ENCODE results near the gene PRKCB. TPM values are rescaled to one million over a fixed set of nuclear protein-coding genes. Genes with fewer than 3 reads are reported as not detected.

The PRKCB gene
- total and polyA plus RNA-seq, 4 donors: 1.6 to 9.4 (median 4.0) TPM

DNA sequence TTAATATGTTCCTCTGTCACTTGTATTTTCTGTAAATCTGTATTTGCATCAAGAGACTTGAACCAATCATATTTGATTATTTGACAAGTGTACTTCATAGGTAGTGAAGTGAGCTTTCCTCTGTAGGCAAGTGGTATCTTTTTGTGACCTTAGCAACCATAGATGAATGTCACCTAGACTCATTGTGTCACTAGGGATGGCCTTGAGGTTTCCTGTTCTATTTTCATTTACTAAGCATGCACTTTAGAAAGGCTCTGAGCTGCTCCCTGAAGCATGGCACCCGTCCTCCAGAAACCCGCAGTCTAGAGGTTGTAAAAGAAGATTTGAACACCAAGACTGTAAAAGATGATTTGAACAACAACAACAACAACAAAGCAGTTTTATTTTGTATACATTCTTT lies 151.7 kb downstream of the PRKCB start:
- Histone ChIP-seq H3K27me3 (ENCODE audit: control insufficient read depth in 4 of 4, insufficient read depth in 4 of 4, low read length in 3 of 4) (peaks cover 0 to 4% (median 0%) of the 10 kb centered on the region in 4 donors), H3K9ac (ENCODE audit: low read depth in 1 of 2, low read length in 2 of 2) (no peak overlapping the region), H3K36me3 (ENCODE audit: control insufficient read depth in 4 of 4, insufficient read depth in 3 of 4, low read depth in 1 of 4, low read length in 3 of 4) (no peaks in the 10 kb centered on the region), H3K4me1 (ENCODE audit: control insufficient read depth in 4 of 4, insufficient read depth in 4 of 4, low read length in 3 of 4) (no peaks in the 10 kb centered on the region), H3K27ac (ENCODE audit: low read depth in 1 of 2, low read length in 2 of 2) (no peak overlapping the region), H3K4me3 (ENCODE audit: low read depth in 1 of 3, low read length in 3 of 3) (no peak overlapping the region), H3K9me3 (ENCODE audit: control insufficient read depth in 4 of 4, low read length in 3 of 4) (no peaks in the 10 kb centered on the region)
- no peak for DNase-seq (ENCODE audit: low spot score)
- TF ChIP-seq SP1 (IDR thresholded peaks at IDR 0.05) (no peak), RAD21 (IDR thresholded peaks at IDR 0.05) (no peak), YY1 (IDR thresholded peaks at IDR 0.05) (no peak), TAF1 (conservative IDR thresholded peaks at IDR 0.05) (no peak), HNF4A (conservative IDR thresholded peaks at IDR 0.05) (no peak), GABPA (IDR thresholded peaks at IDR 0.05 in 1 of 2, conservative IDR thresholded peaks at IDR 0.05 in 1 of 2) (no peak), EGR1 (IDR thresholded peaks at IDR 0.05; ENCODE audit: low read depth in 2 of 2) (no peak), FOXA1 (IDR thresholded peaks at IDR 0.05) (no peak), HNF4G (IDR thresholded peaks at IDR 0.05) (no peak)
- TF ChIP-seq, protein P1, sequence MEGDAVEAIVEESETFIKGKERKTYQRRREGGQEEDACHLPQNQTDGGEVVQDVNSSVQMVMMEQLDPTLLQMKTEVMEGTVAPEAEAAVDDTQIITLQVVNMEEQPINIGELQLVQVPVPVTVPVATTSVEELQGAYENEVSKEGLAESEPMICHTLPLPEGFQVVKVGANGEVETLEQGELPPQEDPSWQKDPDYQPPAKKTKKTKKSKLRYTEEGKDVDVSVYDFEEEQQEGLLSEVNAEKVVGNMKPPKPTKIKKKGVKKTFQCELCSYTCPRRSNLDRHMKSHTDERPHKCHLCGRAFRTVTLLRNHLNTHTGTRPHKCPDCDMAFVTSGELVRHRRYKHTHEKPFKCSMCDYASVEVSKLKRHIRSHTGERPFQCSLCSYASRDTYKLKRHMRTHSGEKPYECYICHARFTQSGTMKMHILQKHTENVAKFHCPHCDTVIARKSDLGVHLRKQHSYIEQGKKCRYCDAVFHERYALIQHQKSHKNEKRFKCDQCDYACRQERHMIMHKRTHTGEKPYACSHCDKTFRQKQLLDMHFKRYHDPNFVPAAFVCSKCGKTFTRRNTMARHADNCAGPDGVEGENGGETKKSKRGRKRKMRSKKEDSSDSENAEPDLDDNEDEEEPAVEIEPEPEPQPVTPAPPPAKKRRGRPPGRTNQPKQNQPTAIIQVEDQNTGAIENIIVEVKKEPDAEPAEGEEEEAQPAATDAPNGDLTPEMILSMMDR (IDR thresholded peaks at IDR 0.05; ENCODE audit: low read depth, low read length, missing input control): no peak
- TF ChIP-seq, protein P2, sequence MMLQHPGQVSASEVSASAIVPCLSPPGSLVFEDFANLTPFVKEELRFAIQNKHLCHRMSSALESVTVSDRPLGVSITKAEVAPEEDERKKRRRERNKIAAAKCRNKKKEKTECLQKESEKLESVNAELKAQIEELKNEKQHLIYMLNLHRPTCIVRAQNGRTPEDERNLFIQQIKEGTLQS (IDR thresholded peaks at IDR 0.05): no peak
- TF ChIP-seq, protein P3, sequence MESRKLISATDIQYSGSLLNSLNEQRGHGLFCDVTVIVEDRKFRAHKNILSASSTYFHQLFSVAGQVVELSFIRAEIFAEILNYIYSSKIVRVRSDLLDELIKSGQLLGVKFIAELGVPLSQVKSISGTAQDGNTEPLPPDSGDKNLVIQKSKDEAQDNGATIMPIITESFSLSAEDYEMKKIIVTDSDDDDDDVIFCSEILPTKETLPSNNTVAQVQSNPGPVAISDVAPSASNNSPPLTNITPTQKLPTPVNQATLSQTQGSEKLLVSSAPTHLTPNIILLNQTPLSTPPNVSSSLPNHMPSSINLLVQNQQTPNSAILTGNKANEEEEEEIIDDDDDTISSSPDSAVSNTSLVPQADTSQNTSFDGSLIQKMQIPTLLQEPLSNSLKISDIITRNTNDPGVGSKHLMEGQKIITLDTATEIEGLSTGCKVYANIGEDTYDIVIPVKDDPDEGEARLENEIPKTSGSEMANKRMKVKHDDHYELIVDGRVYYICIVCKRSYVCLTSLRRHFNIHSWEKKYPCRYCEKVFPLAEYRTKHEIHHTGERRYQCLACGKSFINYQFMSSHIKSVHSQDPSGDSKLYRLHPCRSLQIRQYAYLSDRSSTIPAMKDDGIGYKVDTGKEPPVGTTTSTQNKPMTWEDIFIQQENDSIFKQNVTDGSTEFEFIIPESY (IDR thresholded peaks at IDR 0.05): no peak
- TF ChIP-seq, protein P4, sequence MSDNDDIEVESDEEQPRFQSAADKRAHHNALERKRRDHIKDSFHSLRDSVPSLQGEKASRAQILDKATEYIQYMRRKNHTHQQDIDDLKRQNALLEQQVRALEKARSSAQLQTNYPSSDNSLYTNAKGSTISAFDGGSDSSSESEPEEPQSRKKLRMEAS (IDR thresholded peaks at IDR 0.05): no peak
- TF ChIP-seq, protein P5, sequence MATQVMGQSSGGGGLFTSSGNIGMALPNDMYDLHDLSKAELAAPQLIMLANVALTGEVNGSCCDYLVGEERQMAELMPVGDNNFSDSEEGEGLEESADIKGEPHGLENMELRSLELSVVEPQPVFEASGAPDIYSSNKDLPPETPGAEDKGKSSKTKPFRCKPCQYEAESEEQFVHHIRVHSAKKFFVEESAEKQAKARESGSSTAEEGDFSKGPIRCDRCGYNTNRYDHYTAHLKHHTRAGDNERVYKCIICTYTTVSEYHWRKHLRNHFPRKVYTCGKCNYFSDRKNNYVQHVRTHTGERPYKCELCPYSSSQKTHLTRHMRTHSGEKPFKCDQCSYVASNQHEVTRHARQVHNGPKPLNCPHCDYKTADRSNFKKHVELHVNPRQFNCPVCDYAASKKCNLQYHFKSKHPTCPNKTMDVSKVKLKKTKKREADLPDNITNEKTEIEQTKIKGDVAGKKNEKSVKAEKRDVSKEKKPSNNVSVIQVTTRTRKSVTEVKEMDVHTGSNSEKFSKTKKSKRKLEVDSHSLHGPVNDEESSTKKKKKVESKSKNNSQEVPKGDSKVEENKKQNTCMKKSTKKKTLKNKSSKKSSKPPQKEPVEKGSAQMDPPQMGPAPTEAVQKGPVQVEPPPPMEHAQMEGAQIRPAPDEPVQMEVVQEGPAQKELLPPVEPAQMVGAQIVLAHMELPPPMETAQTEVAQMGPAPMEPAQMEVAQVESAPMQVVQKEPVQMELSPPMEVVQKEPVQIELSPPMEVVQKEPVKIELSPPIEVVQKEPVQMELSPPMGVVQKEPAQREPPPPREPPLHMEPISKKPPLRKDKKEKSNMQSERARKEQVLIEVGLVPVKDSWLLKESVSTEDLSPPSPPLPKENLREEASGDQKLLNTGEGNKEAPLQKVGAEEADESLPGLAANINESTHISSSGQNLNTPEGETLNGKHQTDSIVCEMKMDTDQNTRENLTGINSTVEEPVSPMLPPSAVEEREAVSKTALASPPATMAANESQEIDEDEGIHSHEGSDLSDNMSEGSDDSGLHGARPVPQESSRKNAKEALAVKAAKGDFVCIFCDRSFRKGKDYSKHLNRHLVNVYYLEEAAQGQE (IDR thresholded peaks at IDR 0.05): no peak
- WGBS: 80% methylated on average over 2 of the region's 2 CpGs

DNA sequence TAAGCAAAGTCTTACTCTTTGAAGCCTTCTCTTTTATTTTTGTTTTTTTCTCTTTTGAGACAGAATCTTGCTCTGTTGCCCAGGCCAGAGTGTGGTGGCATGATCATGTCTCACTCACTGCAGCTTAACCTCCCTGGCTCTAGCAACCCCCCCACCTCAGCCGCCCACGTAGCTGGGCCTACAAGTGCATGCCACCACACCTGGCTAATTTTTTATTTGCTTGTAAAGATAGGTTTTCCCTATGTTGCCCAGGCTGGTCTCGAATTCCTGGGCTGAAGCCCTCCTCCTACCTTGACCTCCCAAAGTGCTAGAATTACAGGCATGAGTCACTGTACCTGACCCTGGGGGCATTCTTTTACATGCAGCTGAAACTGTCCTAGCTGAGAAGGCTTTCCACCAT lies 154.7 kb downstream of the PRKCB start:
- no peak for DNase-seq (ENCODE audit: low spot score)
- Histone ChIP-seq H3K27me3 (ENCODE audit: control insufficient read depth in 4 of 4, insufficient read depth in 4 of 4, low read length in 3 of 4) (peaks cover 0 to 4% (median 0%) of the 10 kb centered on the region in 4 donors), H3K36me3 (ENCODE audit: control insufficient read depth in 4 of 4, insufficient read depth in 3 of 4, low read depth in 1 of 4, low read length in 3 of 4) (no peaks in the 10 kb centered on the region), H3K4me3 (ENCODE audit: low read depth in 1 of 3, low read length in 3 of 3) (no peak overlapping the region), H3K9me3 (ENCODE audit: control insufficient read depth in 4 of 4, low read length in 3 of 4) (no peaks in the 10 kb centered on the region), H3K9ac (ENCODE audit: low read depth in 1 of 2, low read length in 2 of 2) (no peak overlapping the region), H3K27ac (ENCODE audit: low read depth in 1 of 2, low read length in 2 of 2) (no peak overlapping the region), H3K4me1 (ENCODE audit: control insufficient read depth in 4 of 4, insufficient read depth in 4 of 4, low read length in 3 of 4) (no peaks in the 10 kb centered on the region)
- TF ChIP-seq GABPA (IDR thresholded peaks at IDR 0.05 in 1 of 2, conservative IDR thresholded peaks at IDR 0.05 in 1 of 2): no peak
- TF ChIP-seq EGR1 (IDR thresholded peaks at IDR 0.05; ENCODE audit: low read depth in 2 of 2): no peak
- no peak for TF ChIP-seq SP1 (IDR thresholded peaks at IDR 0.05)
- TF ChIP-seq, protein P2 (IDR thresholded peaks at IDR 0.05): no peak
- TF ChIP-seq FOXA2 (IDR thresholded peaks at IDR 0.05): no peak
- TF ChIP-seq, protein P4 (IDR thresholded peaks at IDR 0.05): no peak
- TF ChIP-seq, protein P5 (IDR thresholded peaks at IDR 0.05): no peak
- TF ChIP-seq, protein P3 (IDR thresholded peaks at IDR 0.05): no peak
- TF ChIP-seq TAF1 (conservative IDR thresholded peaks at IDR 0.05): no peak
- WGBS: 77% methylated on average over 3 of the region's 3 CpGs
